Measurements from ENCODE around the gene KBTBD4.

The KBTBD4 gene

GRCh38 chr11:47587723-47588326, 9.1 kb upstream of the KBTBD4 start:
- no peak overlapping the region for H2AFZ ChIP-seq (ENCODE audit: low read length)
- no peak overlapping the region for H3K4me2 ChIP-seq (ENCODE audit: low read length)
- no peaks in the 10 kb centered on the region for H4K20me1 ChIP-seq (ENCODE audit: insufficient read depth, low read length)
- peaks cover 26% of the 10 kb centered on the region for H3K36me3 ChIP-seq (ENCODE audit: insufficient read depth, low read length)
- H3K79me2 ChIP-seq (ENCODE audit: insufficient read depth, low read length) = no peaks in the 10 kb centered on the region
- H3K27me3 ChIP-seq (ENCODE audit: insufficient read depth, low read length) = no peaks in the 10 kb centered on the region
- H3K27ac ChIP-seq (ENCODE audit: low read depth, low read length, poor library complexity, severe bottlenecking) = no peak overlapping the region
- H3K4me3 ChIP-seq (ENCODE audit: low read depth, low read length, poor library complexity, severe bottlenecking) = no peak overlapping the region
- H3K9me3 ChIP-seq (ENCODE audit: low read length) = no peaks in the 10 kb centered on the region
- no peak overlapping the region for H3K9ac ChIP-seq (ENCODE audit: low read length)
- no peaks in the 10 kb centered on the region for H3K9me2 ChIP-seq (ENCODE audit: low read depth, low read length)
- H3K4me1 ChIP-seq (ENCODE audit: insufficient read depth, low read length, severe bottlenecking) = no peaks in the 10 kb centered on the region
- 0 out of 2 replicates have a peak, but pooled peaks cover 4% of the 10 kb centered on the region for H3F3A ChIP-seq (ENCODE audit: insufficient read depth, low read length)
- TF ChIP-seq CTCF (IDR thresholded peaks at IDR 0.05; ENCODE audit: low read length) (no peak), EZH2 (IDR thresholded peaks at IDR 0.05; ENCODE audit: borderline replicate concordance, low read length) (no peak)

- H3K36me3 ChIP-seq (ENCODE audit: insufficient read depth, low read length) = peaks cover 32% of the 10 kb centered on the region
- no peak overlapping the region for H3K9ac ChIP-seq (ENCODE audit: low read length)
- no peaks in the 10 kb centered on the region for H3K79me2 ChIP-seq (ENCODE audit: insufficient read depth, low read length)
- no peak for TF ChIP-seq EZH2 (IDR thresholded peaks at IDR 0.05; ENCODE audit: borderline replicate concordance, low read length)
- no peak for TF ChIP-seq CTCF (IDR thresholded peaks at IDR 0.05; ENCODE audit: low read length)
- no peaks in the 10 kb centered on the region for H3K4me1 ChIP-seq (ENCODE audit: insufficient read depth, low read length, severe bottlenecking)
- no peak overlapping the region for H2AFZ ChIP-seq (ENCODE audit: low read length)
- H4K20me1 ChIP-seq (ENCODE audit: insufficient read depth, low read length) = no peaks in the 10 kb centered on the region
- no peak overlapping the region for H3K4me3 ChIP-seq (ENCODE audit: low read depth, low read length, poor library complexity, severe bottlenecking)
- 0 out of 2 replicates have a peak, but pooled peaks cover 4% of the 10 kb centered on the region for H3F3A ChIP-seq (ENCODE audit: insufficient read depth, low read length)
- no peaks in the 10 kb centered on the region for H3K9me2 ChIP-seq (ENCODE audit: low read depth, low read length)
- no peak overlapping the region for H3K4me2 ChIP-seq (ENCODE audit: low read length)
- no peak overlapping the region for H3K27ac ChIP-seq (ENCODE audit: low read depth, low read length, poor library complexity, severe bottlenecking)
- no peaks in the 10 kb centered on the region for H3K27me3 ChIP-seq (ENCODE audit: insufficient read depth, low read length)
- no peaks in the 10 kb centered on the region for H3K9me3 ChIP-seq (ENCODE audit: low read length)
These were observed 8.4 kb upstream of the KBTBD4 start for GRCh38 chr11:47587039-47587716.

- Histone ChIP-seq H3K36me3 (ENCODE audit: insufficient read depth, low read length) (peaks cover 41% of the 10 kb centered on the region), H3K9me2 (ENCODE audit: low read depth, low read length) (no peaks in the 10 kb centered on the region), H3F3A (ENCODE audit: insufficient read depth, low read length) (0 out of 2 replicates have a peak, but pooled peaks cover 4% of the 10 kb centered on the region), H3K4me1 (ENCODE audit: insufficient read depth, low read length, severe bottlenecking) (no peaks in the 10 kb centered on the region), H4K20me1 (ENCODE audit: insufficient read depth, low read length) (no peaks in the 10 kb centered on the region), H3K27ac (ENCODE audit: low read depth, low read length, poor library complexity, severe bottlenecking) (no peak within 1 kb of the TSS), H2AFZ (ENCODE audit: low read length) (no peak within 1 kb of the TSS), H3K9me3 (ENCODE audit: low read length) (no peaks in the 10 kb centered on the region), H3K4me2 (ENCODE audit: low read length) (no peak within 1 kb of the TSS), H3K4me3 (ENCODE audit: low read depth, low read length, poor library complexity, severe bottlenecking) (no peak within 1 kb of the TSS), H3K27me3 (ENCODE audit: insufficient read depth, low read length) (no peaks in the 10 kb centered on the region), H3K9ac (ENCODE audit: low read length) (no peak within 1 kb of the TSS), H3K79me2 (ENCODE audit: insufficient read depth, low read length) (no peaks in the 10 kb centered on the region)
- TF ChIP-seq EZH2 (IDR thresholded peaks at IDR 0.05; ENCODE audit: borderline replicate concordance, low read length) = no peak
- no peak for TF ChIP-seq CTCF (IDR thresholded peaks at IDR 0.05; ENCODE audit: low read length)
These were observed 7.5 kb upstream of the KBTBD4 start, which contains the start of gene FAM180B for GRCh38 chr11:47586098-47586855. FAM180B (plus strand) TSS chr11:47586678; CDS start chr11:47586769, 91 bp downstream.

All from OCI-LY1 (cell line).